Esophagus (tissue), 2 donors: ENCODE measurements around the gene CASKIN1. TPM values are rescaled to one million over a fixed set of nuclear protein-coding genes. Genes with fewer than 3 reads are reported as not detected.
"Not testable (repeated sequence)": the region's sequence is repeated elsewhere in the genome, so short reads cannot be mapped to it uniquely, and the experiment has no call there.

Experiments used
- H3K27ac ChIP-seq, 2 donors: one replicate each; pipeline ENCODE4 v1.5.1; 2013; ENCODE audit warnings: low read depth in 2 of 2, mild to moderate bottlenecking in 2 of 2, inconsistent platforms in 1 of 2, low read length in 1 of 2, moderate library complexity in 1 of 2
- H3K27me3 ChIP-seq, 2 donors: one replicate each; pipeline ENCODE4 v1.6.1; 2013; ENCODE audit warnings: low read length in 2 of 2, control low read depth in 1 of 2, mild to moderate bottlenecking in 1 of 2; ENCODE audit not compliant: insufficient read depth in 2 of 2, control insufficient read depth in 1 of 2
- H3K36me3 ChIP-seq, 2 donors: one replicate each; pipeline ENCODE4 v1.6.1; 2013; ENCODE audit warnings: low read length in 1 of 2; ENCODE audit not compliant: control insufficient read depth in 2 of 2, insufficient read depth in 2 of 2
- H3K4me1 ChIP-seq, 2 donors: one replicate each; pipeline ENCODE4 v1.6.1; 2013; ENCODE audit warnings: low read length in 1 of 2; ENCODE audit not compliant: control insufficient read depth in 2 of 2, insufficient read depth in 2 of 2
- H3K4me3 ChIP-seq, 2 donors: one replicate each; pipeline ENCODE4 v1.5.1; 2013; ENCODE audit warnings: low read length in 2 of 2, mild to moderate bottlenecking in 2 of 2, low read depth in 1 of 2, moderate library complexity in 1 of 2
- H3K9me3 ChIP-seq, 2 donors: one replicate each; pipeline ENCODE4 v1.6.1; 2013; ENCODE audit warnings: mild to moderate bottlenecking in 2 of 2, low read depth in 1 of 2, low read length in 1 of 2, moderate library complexity in 1 of 2; ENCODE audit not compliant: control insufficient read depth in 2 of 2, insufficient read depth in 1 of 2
- WGBS, 2 donors: extraction: QIAGEN DNeasy Blood & Tissue Kit; methylation state at CpG; one replicate each; pipeline ENCODE4 v1.1.7; 2013; 5-methylcytosine and 5-hydroxymethylcytosine counted together
- polyA plus RNA-seq, 2 donors: library from polyadenylated mRNA; stranded (reverse); fragments of 200-250 nt; gene quantifications; one replicate each; pipeline ENCODE4 v1.2.3, GENCODE V29; 2013
- donor health status: healthy with polysubstance abuse.
- donor health status: Bipolar disorder and iron deficiency.

The CASKIN1 gene
- polyA plus RNA-seq, 2 donors: 0.29 to 0.81 TPM

DNA sequence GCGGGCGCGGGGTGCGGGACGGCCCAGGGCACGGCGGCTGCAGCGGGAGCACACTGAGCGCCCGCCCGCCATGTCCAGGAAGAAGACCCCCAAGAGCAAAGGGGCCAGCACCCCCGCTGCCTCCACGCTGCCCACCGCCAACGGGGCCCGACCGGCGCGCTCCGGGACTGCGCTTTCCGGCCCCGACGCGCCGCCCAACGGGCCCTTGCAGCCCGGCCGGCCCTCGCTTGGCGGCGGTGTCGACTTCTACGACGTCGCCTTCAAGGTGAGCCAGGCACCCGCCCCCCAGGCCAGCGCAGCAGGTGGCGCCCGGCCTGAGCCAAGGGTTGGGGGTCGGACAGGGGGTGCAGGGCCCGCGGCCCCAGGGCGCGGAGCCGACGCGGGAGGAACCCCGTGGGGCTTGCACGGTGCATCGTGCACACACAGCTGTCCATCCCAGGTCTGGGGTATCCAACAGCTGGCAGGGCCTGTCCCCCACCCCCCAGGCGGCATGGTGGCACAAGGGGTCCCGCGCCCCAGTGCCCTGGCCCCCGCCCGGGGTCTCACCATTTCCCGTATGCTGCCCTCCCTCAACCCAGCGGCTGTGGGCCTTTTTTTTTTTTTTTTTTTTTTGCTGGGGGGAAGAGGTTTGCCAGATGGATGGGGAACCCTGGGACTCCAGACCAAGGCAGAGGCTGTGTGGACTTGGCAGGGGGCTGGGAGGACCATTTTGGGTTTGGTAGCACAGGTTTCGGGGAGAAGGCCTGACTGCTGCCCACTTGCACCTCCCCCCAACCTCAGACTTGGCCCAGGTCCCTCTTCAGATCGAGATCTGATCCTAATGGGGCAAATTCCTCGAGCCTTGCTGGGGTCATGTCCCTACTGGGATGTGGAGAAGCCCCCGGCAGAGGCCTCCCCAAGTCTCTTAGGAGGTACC, 47.4 kb downstream of the CASKIN1 start:
- Histone ChIP-seq H3K4me1 (peaks cover 21 to 36% of the 10 kb centered on the region in 2 donors), H3K36me3 (peaks cover 0 to 7% of the 10 kb centered on the region in 2 donors), H3K27ac (no peak overlapping the region), H3K9me3 (no peaks in the 10 kb centered on the region), H3K27me3 (no peaks in the 10 kb centered on the region), H3K4me3 (peak overlapping the region; percentile 34 to 45)
- WGBS, 2 donors: 2% methylated on average over 42 to 62 of the region's 62 CpGs

DNA sequence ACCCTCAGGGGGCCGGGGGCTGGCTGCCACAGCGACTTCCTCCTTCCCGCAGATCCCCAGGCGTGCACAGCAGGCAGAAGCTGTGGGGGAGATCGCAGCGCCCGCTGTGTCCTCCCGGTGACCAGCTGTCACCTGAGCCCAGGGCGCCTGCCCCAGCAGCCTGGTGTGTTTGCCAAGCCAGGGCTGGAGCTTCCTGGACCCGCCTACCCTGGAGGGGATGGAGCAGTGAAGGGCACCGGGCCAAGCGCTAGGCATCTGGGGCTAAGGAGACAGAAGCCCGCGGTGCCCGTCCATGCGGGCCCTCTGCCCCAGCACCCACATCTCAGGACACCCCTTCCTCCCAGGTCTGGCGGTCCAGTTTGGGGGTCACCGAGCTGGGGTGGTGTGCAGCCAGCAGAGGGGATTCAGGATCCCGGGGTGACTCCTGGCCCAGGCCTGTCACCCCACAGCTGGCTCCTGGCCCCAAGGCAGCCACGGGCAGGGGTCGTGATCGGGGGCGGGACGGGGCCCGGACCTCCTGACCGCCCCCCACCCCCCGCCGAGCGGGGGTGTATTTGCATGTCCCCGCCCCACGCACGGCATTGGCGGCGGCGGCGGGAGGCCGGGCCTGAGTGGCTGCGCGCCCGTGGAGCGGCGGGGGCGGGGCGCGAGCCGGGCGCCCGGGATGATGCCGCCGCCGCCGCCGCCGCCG, 48.3 kb downstream of the CASKIN1 start, which contains the start of gene RAB26:
Gene RAB26 (plus strand): TSS at position 645 of the 691 bp plus-strand sequence. CDS start 159 bp downstream, outside the sequence.
- Histone ChIP-seq H3K27me3 (no peaks in the 10 kb centered on the region), H3K27ac (peak within 1 kb of the TSS; percentile 50 to 84), H3K4me3 (peak within 1 kb of the TSS; percentile 34 to 45), H3K36me3 (peaks cover 0 to 7% of the 10 kb centered on the region in 2 donors), H3K4me1 (peaks cover 20 to 33% of the 10 kb centered on the region in 2 donors), H3K9me3 (no peaks in the 10 kb centered on the region)
- WGBS, 2 donors: 6 to 7% methylated on average over 25 to 55 of the region's 55 CpGs

DNA sequence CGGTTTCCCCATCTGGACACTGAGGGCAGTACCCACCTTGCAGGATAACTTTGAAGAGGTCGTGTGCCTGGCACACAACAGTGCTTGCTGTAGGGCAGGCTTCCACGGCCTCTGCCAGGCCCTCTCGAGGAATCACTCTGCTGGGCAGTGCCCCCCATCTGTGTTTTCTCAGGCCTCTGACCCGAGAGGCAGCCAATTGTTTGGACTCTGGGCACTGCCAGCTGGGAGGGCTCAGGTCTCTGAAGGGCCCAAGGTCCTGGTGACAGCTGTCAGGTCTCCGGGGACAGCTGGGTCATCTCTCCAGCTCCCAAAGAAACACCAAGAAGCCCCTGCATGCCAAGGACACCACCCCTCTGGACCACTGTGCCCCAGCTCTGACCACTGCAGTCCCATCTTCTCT, 49.0 kb downstream of the CASKIN1 start:
- Histone ChIP-seq H3K27me3 (no peaks in the 10 kb centered on the region), H3K4me3 (no peak overlapping the region), H3K27ac (peak overlapping the region in 1 of 2 donors; percentile 6), H3K9me3 (no peaks in the 10 kb centered on the region), H3K4me1 (peaks cover 14 to 27% of the 10 kb centered on the region in 2 donors), H3K36me3 (peaks cover 0 to 7% of the 10 kb centered on the region in 2 donors)
- WGBS, 2 donors: 68 to 74% methylated on average over 6 of the region's 6 CpGs

DNA sequence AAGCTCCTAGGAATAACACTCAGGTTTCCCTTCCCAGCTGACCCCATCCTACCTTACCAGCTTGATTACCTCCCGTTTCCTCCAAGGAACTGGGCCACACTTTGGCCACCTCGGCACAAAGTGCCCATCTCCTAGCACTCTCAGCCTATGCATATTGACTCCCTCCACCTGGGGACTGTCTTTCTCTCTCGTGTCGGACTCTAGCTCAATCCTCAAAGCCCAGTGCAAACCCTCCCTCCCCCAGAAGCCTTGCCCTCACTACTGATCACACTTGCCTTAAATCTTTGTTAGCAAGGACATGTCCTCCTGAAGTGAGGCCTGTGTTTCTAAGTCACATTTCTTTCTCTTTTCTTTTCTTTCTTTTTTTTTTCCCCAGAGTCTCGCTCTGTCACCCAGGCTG, 50.6 kb downstream of the CASKIN1 start:
- H3K27me3 ChIP-seq: no peaks in the 10 kb centered on the region
- no peaks in the 10 kb centered on the region for H3K36me3 ChIP-seq
- no peak overlapping the region for H3K4me3 ChIP-seq
- H3K27ac ChIP-seq: no peak overlapping the region
- H3K9me3 ChIP-seq: no peaks in the 10 kb centered on the region
- H3K4me1 ChIP-seq: peaks cover 6 to 17% of the 10 kb centered on the region in 2 donors
- WGBS, 2 donors: 86 to 87% methylated on average over 5 of the region's 5 CpGs

DNA sequence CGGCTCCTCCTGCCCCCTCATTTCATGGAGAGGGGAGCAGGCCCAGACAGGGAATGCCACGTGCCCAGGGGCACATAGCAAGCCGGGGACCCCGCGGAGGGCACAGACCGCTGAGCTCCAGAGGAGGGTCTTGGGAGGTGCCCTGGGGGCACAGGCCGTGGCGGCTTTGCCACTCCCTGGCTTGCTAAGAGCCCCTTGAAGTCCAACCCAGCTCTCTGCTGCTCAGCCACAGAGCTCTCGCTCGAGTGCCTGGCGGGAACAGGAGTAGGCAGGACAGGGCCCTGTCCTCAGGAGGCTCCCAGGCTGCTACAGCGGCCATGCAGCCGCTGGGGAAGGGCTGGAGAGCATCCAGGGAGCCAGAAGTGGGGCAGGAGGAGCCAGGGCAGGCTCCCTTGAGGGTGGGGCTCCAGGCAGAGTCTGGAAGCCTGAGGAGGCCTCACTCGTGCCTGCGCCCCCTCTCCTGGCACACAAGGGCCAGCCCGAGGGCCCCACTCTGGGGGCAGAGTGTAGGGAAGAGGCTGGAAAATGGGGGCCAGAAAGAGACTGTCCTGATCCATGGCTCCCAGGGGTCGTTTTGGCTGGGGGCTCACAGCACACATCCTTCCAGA, 52.4 kb downstream of the CASKIN1 start:
- Histone ChIP-seq H3K36me3 (no peaks in the 10 kb centered on the region), H3K4me1 (peaks cover 2 to 6% of the 10 kb centered on the region in 2 donors), H3K9me3 (no peaks in the 10 kb centered on the region), H3K4me3 (no peak overlapping the region), H3K27me3 (no peaks in the 10 kb centered on the region), H3K27ac (no peak overlapping the region)
- WGBS, 2 donors: 72 to 82% methylated on average over 17 of the region's 17 CpGs

DNA sequence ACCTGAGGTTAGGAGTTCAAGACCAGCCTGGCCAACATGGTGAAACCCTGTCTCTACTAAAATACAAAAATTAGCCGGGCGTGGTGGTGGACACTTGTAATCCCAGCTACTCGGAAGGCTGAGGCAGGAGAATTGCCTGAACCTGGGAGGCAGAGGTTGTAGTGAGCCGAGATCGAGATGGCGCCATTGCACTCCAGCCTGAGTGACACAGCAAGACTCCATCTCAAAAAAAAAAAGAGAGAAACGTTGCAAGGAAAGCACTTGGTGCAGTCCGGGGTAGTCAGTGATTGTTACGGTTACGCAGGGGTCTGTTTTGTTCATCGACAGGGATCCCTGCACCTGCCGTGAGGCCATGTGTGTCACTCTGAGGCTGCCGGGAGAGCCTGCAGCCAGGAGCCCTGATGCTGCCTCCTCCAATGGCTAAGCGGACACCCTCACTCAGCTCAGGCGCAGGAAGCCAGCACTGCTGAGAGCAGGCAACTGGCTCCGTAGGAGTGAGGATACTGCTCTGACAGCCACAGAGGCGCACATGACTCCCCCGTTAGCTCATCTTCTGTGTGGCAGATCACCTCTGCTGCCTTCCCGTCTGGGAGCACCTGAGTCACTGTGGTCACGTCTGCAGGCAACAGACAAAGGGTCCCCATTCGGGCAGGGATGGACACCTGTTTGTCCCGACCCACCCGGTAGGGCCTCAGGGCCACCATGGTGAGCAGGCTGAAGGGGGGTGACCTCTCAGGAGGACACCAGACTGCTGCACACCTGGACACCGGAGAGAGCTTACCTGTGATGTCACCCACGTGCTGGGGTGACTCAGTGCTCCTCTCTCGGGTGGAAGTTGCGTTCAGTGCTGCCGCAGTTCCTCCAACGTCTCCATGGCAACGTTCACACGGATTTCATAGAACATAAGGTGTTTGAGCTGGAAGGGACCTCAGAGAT, 53.2 kb downstream of the CASKIN1 start:
- Histone ChIP-seq H3K36me3 (no peaks in the 10 kb centered on the region), H3K27ac (no peak overlapping the region), H3K4me3 (no peak overlapping the region), H3K27me3 (no peaks in the 10 kb centered on the region), H3K9me3 (no peaks in the 10 kb centered on the region), H3K4me1 (peaks cover 0 to 2% of the 10 kb centered on the region in 2 donors)
- 70 to 72% methylated on average over 31 of the region's 31 CpGs for WGBS, 2 donors

DNA sequence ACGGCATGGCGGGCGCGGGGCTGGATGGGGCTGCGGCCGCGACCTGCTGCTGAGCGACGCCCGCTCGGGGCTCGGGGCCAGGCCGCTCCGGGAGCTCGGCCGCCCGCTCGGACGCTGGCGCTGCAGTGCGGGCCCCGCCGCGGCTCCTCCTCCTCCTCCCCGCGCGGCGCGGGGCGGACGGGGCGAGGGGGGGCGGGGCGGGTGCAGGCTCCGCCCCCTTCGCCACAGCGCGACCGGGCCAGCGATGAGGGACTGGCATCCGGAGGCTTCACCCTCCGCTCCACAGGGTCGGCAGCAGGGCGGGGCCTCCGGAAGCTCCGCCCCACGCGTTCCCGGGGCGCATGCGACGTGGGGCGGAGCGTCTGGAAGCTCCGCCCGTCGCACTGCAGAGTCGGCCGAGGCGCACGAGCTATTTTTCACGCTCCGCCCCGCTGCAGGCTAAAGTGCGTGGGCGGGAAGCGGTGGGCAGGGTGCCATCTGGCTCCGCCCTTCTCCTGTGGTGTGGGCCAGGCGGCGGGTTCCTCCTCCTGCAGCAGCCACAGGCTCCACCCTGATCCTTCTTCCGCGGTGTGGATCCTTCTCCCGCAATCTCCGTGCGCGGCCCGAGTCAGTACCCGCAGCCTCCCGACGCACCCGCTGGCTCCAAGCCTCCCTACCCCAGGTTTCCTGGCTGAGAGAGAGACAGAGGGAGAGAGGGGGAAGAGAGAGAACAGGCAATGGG, 60.5 kb downstream of the CASKIN1 start, which contains the start of gene PKD1:
Gene PKD1 (minus strand): TSS at position 129 of the 721 bp plus-strand sequence. CDS start 209 bp downstream, outside the sequence.
- peak within 1 kb of the TSS; percentile 50 to 51 for H3K4me3 ChIP-seq
- 0 to 1% methylated on average over 30 to 68 of the region's 81 CpGs for WGBS, 2 donors
- not testable (repeated sequence) for H3K9me3 ChIP-seq, H3K4me1 ChIP-seq, H3K27me3 ChIP-seq, H3K36me3 ChIP-seq
- peak within 1 kb of the TSS; percentile 79 to 82 for H3K27ac ChIP-seq

DNA sequence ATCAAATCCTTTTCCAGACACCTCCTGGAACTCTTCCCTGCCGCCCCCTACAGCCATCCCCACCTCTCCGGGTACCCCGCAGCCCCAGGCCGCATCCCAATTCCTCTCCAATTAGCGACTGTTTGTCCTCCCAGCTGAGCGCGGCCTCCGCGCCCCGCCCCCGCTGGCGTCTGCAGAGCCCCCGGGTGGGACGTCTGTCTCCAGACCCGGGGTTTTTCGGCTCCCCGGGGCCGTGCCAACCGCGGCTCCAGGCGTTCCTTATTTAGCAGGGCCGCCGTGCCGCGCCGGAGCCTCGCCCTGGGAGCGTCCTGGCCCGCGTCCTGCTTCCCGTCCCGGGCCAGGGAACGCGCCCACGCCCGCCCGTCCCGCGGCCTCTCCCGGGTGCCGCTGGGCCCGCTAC, 61.3 kb downstream of the CASKIN1 start:
- H3K27me3 ChIP-seq, H3K4me1 ChIP-seq, H3K9me3 ChIP-seq, H3K36me3 ChIP-seq: not testable (repeated sequence)
- WGBS, 2 donors: 0 to 1% methylated on average over 28 to 34 of the region's 42 CpGs
- peak overlapping the region; percentile 74 to 79 for H3K27ac ChIP-seq
- H3K4me3 ChIP-seq: peak overlapping the region; percentile 50 to 51
